HG02623 (cell line): ENCODE data around the gene ETFB.
"Not testable (repeated sequence)": the region's sequence is repeated elsewhere in the genome, so short reads cannot be mapped to it uniquely, and the experiment has no call there.

ENCODE experiments used
- ATAC-seq: cut with Tn5 transposase; IDR thresholded peaks from one replicate; pipeline ENCODE4 v1.9.1; 2021; ENCODE audit warnings: moderate library complexity; ENCODE audit not compliant: unreplicated experiment

ETFB gene

GRCh38 chr19:51365965-51366388 is at the start of gene ETFB:
Gene ETFB (minus strand): TSS chr19:51366388. CDS start chr19:51366326, 62 bp downstream.
- no peak for ATAC-seq

GRCh38 chr19:51415187-51415586 is 49.0 kb upstream of the ETFB start:
- ATAC-seq = no peak

GRCh38 chr19:51410950-51411748 is 45.0 kb upstream of the ETFB start:
- ATAC-seq = no peak

- no peak for ATAC-seq
Measured at GRCh38 chr19:51407511-51408131, 41.4 kb upstream of the ETFB start.

- no peak for ATAC-seq
Measured at GRCh38 chr19:51402117-51402516, 35.9 kb upstream of the ETFB start.

- ATAC-seq = not testable (repeated sequence)
Measured at GRCh38 chr19:51399936-51400335, 33.7 kb upstream of the ETFB start.

- ATAC-seq = no peak
Measured at GRCh38 chr19:51399231-51399630, 33.0 kb upstream of the ETFB start.

- no peak for ATAC-seq
Measured at GRCh38 chr19:51398096-51398704, 32.0 kb upstream of the ETFB start.

- ATAC-seq = not testable (repeated sequence)
Measured at GRCh38 chr19:51397453-51397852, 31.3 kb upstream of the ETFB start.

GRCh38 chr19:51396175-51396574 is 30.0 kb upstream of the ETFB start:
- ATAC-seq = no peak

GRCh38 chr19:51394050-51394836 is 28.1 kb upstream of the ETFB start:
- ATAC-seq = peak; percentile 78

GRCh38 chr19:51392701-51393100 is 26.5 kb upstream of the ETFB start:
- no peak for ATAC-seq

GRCh38 chr19:51391073-51391611 is 25.0 kb upstream of the ETFB start:
- ATAC-seq = no peak

- ATAC-seq = no peak
Measured at GRCh38 chr19:51389143-51389542, 23.0 kb upstream of the ETFB start.

- no peak for ATAC-seq
Measured at GRCh38 chr19:51387924-51388389, 21.8 kb upstream of the ETFB start, which contains the start of gene LIM2. Gene LIM2 (minus strand): TSS chr19:51387974. CDS start chr19:51387443, 531 bp downstream.

- ATAC-seq = no peak
Measured at GRCh38 chr19:51386882-51387520, 20.8 kb upstream of the ETFB start.

GRCh38 chr19:51382004-51382403 is 15.8 kb upstream of the ETFB start:
- ATAC-seq = no peak

GRCh38 chr19:51380379-51380778 is 14.2 kb upstream of the ETFB start:
- no peak for ATAC-seq

GRCh38 chr19:51377422-51377821 is 11.2 kb upstream of the ETFB start:
- ATAC-seq = no peak
